CD14-positive monocyte (primary cell): ENCODE measurements around the gene GAB1. TPM values are rescaled to one million over a fixed set of nuclear protein-coding genes. Genes with fewer than 3 reads are reported as not detected.

ENCODE experiments used
- DNase-seq, 3 donors: peaks; one replicate each; pipeline ENCODE4 v3.0.0-alpha.2; 2011 to 2022
- H2AFZ ChIP-seq: 2 replicates; pipeline ENCODE4 v1.6.0; 2012; ENCODE audit warnings: mild to moderate bottlenecking, low read depth, low read length, inconsistent platforms; ENCODE audit not compliant: insufficient read depth, poor library complexity, severe bottlenecking
- H3K27ac ChIP-seq, 2 donors: 1 replicate in 1 of 2; 2 replicates in 1 of 2; pipeline ENCODE4 v1.5.1; 2012 to 2013; ENCODE audit warnings: low read length in 2 of 2, control low read depth in 1 of 2, inconsistent platforms in 1 of 2, low read depth in 1 of 2, mild to moderate bottlenecking in 1 of 2
- H3K27me3 ChIP-seq, 2 donors: one replicate each; pipeline versions ENCODE4 v1.6.0 to v1.6.1; 2011 to 2013; ENCODE audit warnings: low read length in 2 of 2; ENCODE audit not compliant: control insufficient read depth in 2 of 2, insufficient read depth in 2 of 2
- H3K36me3 ChIP-seq, 2 donors: replicated peaks in 1 of 2; 1 replicate in 1 of 2; 2 replicates in 1 of 2; pipeline versions ENCODE4 v1.5.1 to v1.6.1; 2012 to 2013; ENCODE audit warnings: low read length in 2 of 2, control low read depth in 1 of 2, inconsistent platforms in 1 of 2, mild to moderate bottlenecking in 1 of 2; ENCODE audit not compliant: insufficient read depth in 2 of 2, control insufficient read depth in 1 of 2
- H3K4me1 ChIP-seq, 2 donors: 1 replicate in 1 of 2; 2 replicates in 1 of 2; pipeline versions ENCODE4 v1.5.1 to v1.6.1; 2012 to 2013; ENCODE audit warnings: low read length in 2 of 2, control low read depth in 1 of 2, inconsistent platforms in 1 of 2, mild to moderate bottlenecking in 1 of 2, moderate library complexity in 1 of 2; ENCODE audit not compliant: insufficient read depth in 2 of 2, control insufficient read depth in 1 of 2
- H3K4me2 ChIP-seq: replicated peaks from 2 replicates; pipeline ENCODE3; 2012; ENCODE audit warnings: low read length, moderate library complexity, mild to moderate bottlenecking; ENCODE audit not compliant: poor library complexity, severe bottlenecking; ENCODE audit errors: extremely low read depth
- H3K4me3 ChIP-seq, 3 experiments: fragments of 200-600 bp in 1 of 3; sonication (generic) in 1 of 3; replicated peaks in 1 of 3; 1 replicate in 2 of 3; 2 replicates in 1 of 3; pipeline ENCODE4 v1.5.1; 2011 to 2013; ENCODE audit warnings: low read length in 3 of 3, mild to moderate bottlenecking in 3 of 3, control low read depth in 2 of 3, low read depth in 2 of 3, inconsistent platforms in 1 of 3, moderate library complexity in 1 of 3
- H3K79me2 ChIP-seq: 2 replicates; pipeline ENCODE4 v1.6.0; 2012; ENCODE audit warnings: mild to moderate bottlenecking, control low read depth, inconsistent platforms, low read length, moderate library complexity; ENCODE audit not compliant: insufficient read depth
- H3K9ac ChIP-seq: 2 replicates; pipeline ENCODE4 v1.6.0; 2017; ENCODE audit warnings: low read length, mild to moderate bottlenecking; ENCODE audit not compliant: insufficient read depth, poor library complexity, severe bottlenecking
- H3K9me3 ChIP-seq, 2 donors: replicated peaks in 1 of 2; 1 replicate in 1 of 2; 2 replicates in 1 of 2; pipeline versions ENCODE4 v1.5.1 to v1.6.1; 2012 to 2013; ENCODE audit warnings: low read length in 2 of 2, control low read depth in 1 of 2; ENCODE audit not compliant: control insufficient read depth in 1 of 2, insufficient read depth in 1 of 2
- H4K20me1 ChIP-seq: 2 replicates; pipeline ENCODE4 v1.6.0; 2012; ENCODE audit warnings: mild to moderate bottlenecking, low read length, control low read depth, moderate library complexity; ENCODE audit not compliant: insufficient read depth
- H3K27ac Mint-ChIP-seq, 7 donors: one replicate each; pipeline ENCODE4 v1.8.0; 2020; ENCODE audit warnings: mild to moderate bottlenecking in 7 of 7, mixed read lengths in 7 of 7, moderate library complexity in 6 of 7, inconsistent platforms in 2 of 7
- H3K27me3 Mint-ChIP-seq, 3 donors: one replicate each; pipeline ENCODE4 v1.8.0; 2021 to 2022; ENCODE audit warnings: low read depth in 3 of 3, mild to moderate bottlenecking in 3 of 3, mixed read lengths in 3 of 3, moderate library complexity in 3 of 3, inconsistent platforms in 1 of 3
- H3K36me3 Mint-ChIP-seq, 2 donors: one replicate each; pipeline ENCODE4 v1.8.0; 2020; ENCODE audit warnings: mixed read lengths in 2 of 2, inconsistent platforms in 1 of 2, mild to moderate bottlenecking in 1 of 2
- H3K4me1 Mint-ChIP-seq: one replicate; pipeline ENCODE4 v1.8.0; 2020; ENCODE audit warnings: mild to moderate bottlenecking, mixed read lengths
- H3K4me3 Mint-ChIP-seq, 2 donors: one replicate each; pipeline ENCODE4 v1.8.0; 2020; ENCODE audit warnings: mild to moderate bottlenecking in 2 of 2, mixed read lengths in 2 of 2, moderate library complexity in 1 of 2
- H3K9me3 Mint-ChIP-seq, 7 donors: one replicate each; pipeline ENCODE4 v1.8.0; 2020 to 2022; ENCODE audit warnings: mixed read lengths in 7 of 7, mild to moderate bottlenecking in 6 of 7, moderate library complexity in 6 of 7, inconsistent platforms in 2 of 7
- CTCF ChIP-seq: fragments of 200-600 bp; IDR thresholded peaks from one replicate; pipeline ENCODE4 v1.8.0; 2022; ENCODE audit warnings: antibody characterized with exemption, mild to moderate bottlenecking
- WGBS: methylation state at CpG from one replicate; pipeline ENCODE4 v1.1.5; 2013; ENCODE audit warnings: missing lambda C conversion rate; ENCODE audit not compliant: insufficient coverage; 5-methylcytosine and 5-hydroxymethylcytosine counted together
- intact Hi-C, 2 donors: fragments of 100-400 bp; cut with micrococcal nuclease; formaldehyde crosslinking; loops; one replicate each; pipeline versions ENCODE4 v1.15.0 to v1.15.1; 2023
- polyA plus RNA-seq, 3 donors: library from polyadenylated mRNA; depleted of rRNA in 1 of 3; unstranded in 2 of 3; stranded (reverse) in 1 of 3; fragments of 300-500 nt in 2 of 3; fragments of >200 nt in 1 of 3; fragmentation: Illumina TruSeq in 2 of 3; gene quantifications; 1 replicate in 2 of 3; 2 replicates in 1 of 3; pipeline ENCODE4 v1.2.3, GENCODE V29; 2012 to 2021

The GAB1 gene
- polyA plus RNA-seq, 3 donors, result 0.55 to 7.3 (median 0.69) TPM

- intact Hi-C loops, result loop anchor here (5.0 to 10.0 kb wide), 4 partner anchors 169 to 1581 kb away; partner anchors contain the start of genes ABCE1 (in 1 of the 2), ANAPC10 (in 1 of the 2) and GAB1 (in 1 of the 2)
- peaks cover 23 to 26% of the 10 kb centered on the region in 2 donors for H3K4me1 ChIP-seq
- Mint-ChIP-seq H3K4me3 (peak within 1 kb of the TSS; percentile 97 to 99), H3K4me1 (peaks cover 27% of the 10 kb centered on the region), H3K27me3 (peaks cover 0 to 3% (median 0%) of the 10 kb centered on the region in 3 donors), H3K9me3 (no peaks in the 10 kb centered on the region), H3K36me3 (peaks cover 12 to 15% of the 10 kb centered on the region in 2 donors), H3K27ac (peak within 1 kb of the TSS; percentile 99 to 100 (median 100))
- H2AFZ ChIP-seq, result peak within 1 kb of the TSS; percentile 87
- peak within 1 kb of the TSS; percentile 93 to 97 for H3K27ac ChIP-seq
- H3K4me3 ChIP-seq, result peak within 1 kb of the TSS; percentile 80 to 91 (median 91)
- H3K27me3 ChIP-seq, result no peaks in the 10 kb centered on the region
- no peaks in the 10 kb centered on the region for H3K9me3 ChIP-seq
- peaks cover 13 to 23% of the 10 kb centered on the region in 2 donors for H3K36me3 ChIP-seq
- H4K20me1 ChIP-seq, result peaks cover 39% of the 10 kb centered on the region
- WGBS, result 0% methylated on average over 73 of the region's 86 CpGs
- DNase-seq, result peak; percentile 98 to 99 (median 99)
- peak within 1 kb of the TSS; percentile 92 for H3K9ac ChIP-seq
- peaks cover 47% of the 10 kb centered on the region for H3K79me2 ChIP-seq
- peak within 1 kb of the TSS; percentile 97 for H3K4me2 ChIP-seq
- TF ChIP-seq CTCF, result no peak
Observed at GRCh38 chr4:143513314-143514168, 176.9 kb downstream of the GAB1 start, which contains the start of gene SMARCA5. TSS of gene SMARCA5 (plus strand) at chr4:143513702. CDS start at chr4:143513925, 223 bp downstream.

GRCh38 chr4:143514169-143514495 is 177.5 kb downstream of the GAB1 start:
- Histone ChIP-seq H4K20me1 (peaks cover 44% of the 10 kb centered on the region), H3K27me3 (no peaks in the 10 kb centered on the region), H3K79me2 (peaks cover 53% of the 10 kb centered on the region), H3K4me2 (peak overlapping the region; percentile 97), H3K4me3 (peak overlapping the region; percentile 80 to 91 (median 91)), H3K4me1 (peaks cover 23 to 26% of the 10 kb centered on the region in 2 donors), H3K36me3 (peaks cover 18 to 29% of the 10 kb centered on the region in 2 donors), H3K27ac (peak overlapping the region; percentile 93 to 97), H2AFZ (peak overlapping the region; percentile 87), H3K9me3 (no peaks in the 10 kb centered on the region), H3K9ac (peak overlapping the region; percentile 92)
- peaks cover 29% of the 10 kb centered on the region for H3K4me1 Mint-ChIP-seq
- no peak for TF ChIP-seq CTCF
- peaks cover 0 to 3% (median 0%) of the 10 kb centered on the region in 3 donors for H3K27me3 Mint-ChIP-seq
- DNase-seq, result no peak
- H3K36me3 Mint-ChIP-seq, result peaks cover 17 to 21% of the 10 kb centered on the region in 2 donors
- H3K4me3 Mint-ChIP-seq, result peak overlapping the region; percentile 97 to 99
- intact Hi-C loops, result loop anchor here (5.0 to 10.0 kb wide), 4 partner anchors 169 to 1581 kb away; partner anchors contain the start of genes ABCE1 (in 1 of the 2), ANAPC10 (in 1 of the 2) and GAB1 (in 1 of the 2)
- H3K27ac Mint-ChIP-seq, result peak overlapping the region; percentile 99 to 100 (median 100)
- no peaks in the 10 kb centered on the region for H3K9me3 Mint-ChIP-seq
- WGBS, result 0% methylated on average over 11 of the region's 13 CpGs
